HEK293T (cell line): ENCODE results near the gene MGAT5.

Experiments
- ARNT ChIP-seq: fragments of 450-650 bp; IDR thresholded peaks from 2 replicates; pipeline ENCODE4 v1.6.1; 2017; ENCODE audit warnings: mild to moderate bottlenecking
- BHLHE40 ChIP-seq: fragments of 450-650 bp; IDR thresholded peaks from 2 replicates; pipeline ENCODE4 v1.6.1; 2016; ENCODE audit warnings: mild to moderate bottlenecking, moderate library complexity, borderline replicate concordance
- ELF4 ChIP-seq: fragments of 450-650 bp; IDR thresholded peaks from 2 replicates; pipeline ENCODE4 v1.6.1; 2017; ENCODE audit warnings: antibody characterized with exemption
- FOXA1 ChIP-seq: fragments of 450-650 bp; IDR thresholded peaks from 2 replicates; pipeline ENCODE4 v1.6.1; 2016; ENCODE audit warnings: mild to moderate bottlenecking
- FOXM1 ChIP-seq: fragments of 450-650 bp; IDR thresholded peaks from 2 replicates; pipeline ENCODE4 v1.6.1; 2017; ENCODE audit warnings: mild to moderate bottlenecking, borderline replicate concordance
- HDGF ChIP-seq: fragments of 450-650 bp; IDR thresholded peaks from 2 replicates; pipeline ENCODE4 v1.6.1; 2017; ENCODE audit warnings: antibody characterized with exemption, borderline replicate concordance
- L3MBTL2 ChIP-seq: fragments of 450-650 bp; conservative IDR thresholded peaks from 2 replicates; pipeline ENCODE4 v1.6.1; 2016; ENCODE audit warnings: mild to moderate bottlenecking
- LEF1 ChIP-seq: fragments of 450-650 bp; IDR thresholded peaks from 2 replicates; pipeline ENCODE4 v1.6.1; 2017; ENCODE audit warnings: mild to moderate bottlenecking, borderline replicate concordance
- NFRKB ChIP-seq: fragments of 450-650 bp; IDR thresholded peaks from 2 replicates; pipeline ENCODE4 v1.6.1; 2016; ENCODE audit warnings: mild to moderate bottlenecking, moderate library complexity
- PKNOX1 ChIP-seq: fragments of 450-650 bp; IDR thresholded peaks from 2 replicates; pipeline ENCODE4 v1.6.1; 2016
- SP1 ChIP-seq: fragments of 450-650 bp; IDR thresholded peaks from 2 replicates; pipeline ENCODE4 v1.6.1; 2017
- SUZ12 ChIP-seq: fragments of 450-650 bp; IDR thresholded peaks from 2 replicates; pipeline ENCODE4 v1.6.1; 2016; ENCODE audit warnings: mild to moderate bottlenecking
- TARDBP ChIP-seq: fragments of 450-650 bp; IDR thresholded peaks from 2 replicates; pipeline ENCODE4 v1.6.1; 2016
- ZNF384 ChIP-seq: fragments of 450-650 bp; IDR thresholded peaks from 2 replicates; pipeline ENCODE4 v1.6.1; 2016

- TF ChIP-seq SUZ12 = no peak
- no peak for TF ChIP-seq NFRKB
- no peak for TF ChIP-seq L3MBTL2
- no peak for TF ChIP-seq BHLHE40
- TF ChIP-seq LEF1 = no peak
- TF ChIP-seq FOXA1 = no peak
- TF ChIP-seq PKNOX1 = no peak
- no peak for TF ChIP-seq ZNF384
- TF ChIP-seq TARDBP = no peak
- no peak for TF ChIP-seq SP1
- TF ChIP-seq ELF4 = no peak
- TF ChIP-seq FOXM1 = no peak
- no peak for TF ChIP-seq HDGF
- TF ChIP-seq ARNT = no peak
These were observed 21.9 kb upstream of the MGAT5 start for GRCh38 chr2:134231965-134232340.
